ENCODE data around the gene NF1.

GRCh38 chr17:31195305-31195704 is 100.5 kb downstream of the NF1 start:
- no peak for TF ChIP-seq CTCF (IDR thresholded peaks at IDR 0.05)
- no peak for TF ChIP-seq POLR2A (IDR thresholded peaks at IDR 0.05)

All from Peyer's patch (tissue), 4 donors.